COLO668 (cell line): Measurements from ENCODE around the gene UBXN1.

ENCODE experiments used
- DNase-seq: peaks from one replicate; lab custom pipeline; 2025; ENCODE audit not compliant: unreplicated experiment; lab: John Stamatoyannopoulos, UW

Gene UBXN1

GRCh38 chr11:62678770-62679696 is at the start of gene UBXN1:
Gene UBXN1, minus strand, starts transcription at chr11:62679073. Its CDS starts 150 bp downstream, at chr11:62678923.
- DNase-seq, result peak; percentile 84

GRCh38 chr11:62728171-62728988 is 49.5 kb upstream of the UBXN1 start, which contains the start of gene TTC9C:
Gene TTC9C, plus strand, starts transcription at chr11:62728486. Its CDS starts 363 bp downstream, at chr11:62728849.
- DNase-seq, result peak; percentile 86

- peak; percentile 89 for DNase-seq
Measured at GRCh38 chr11:62727872-62728170, 48.9 kb upstream of the UBXN1 start.

GRCh38 chr11:62727165-62727871 is 48.4 kb upstream of the UBXN1 start, which contains the start of gene HNRNPUL2:
Gene HNRNPUL2, minus strand, starts transcription at chr11:62727457. Its CDS starts 301 bp downstream, at chr11:62727156.
- DNase-seq, result peak; percentile 99

- DNase-seq, result no peak
Measured at GRCh38 chr11:62726915-62727164, 48.0 kb upstream of the UBXN1 start.

- peak; percentile 36 for DNase-seq
Measured at GRCh38 chr11:62726156-62726914, 47.5 kb upstream of the UBXN1 start.

GRCh38 chr11:62725646-62726045 is 46.8 kb upstream of the UBXN1 start:
- DNase-seq, result no peak

- DNase-seq, result no peak
Measured at GRCh38 chr11:62724171-62724570, 45.3 kb upstream of the UBXN1 start.

- DNase-seq, result no peak
Measured at GRCh38 chr11:62721994-62722393, 43.1 kb upstream of the UBXN1 start.

- no peak for DNase-seq
Measured at GRCh38 chr11:62719302-62719978, 40.6 kb upstream of the UBXN1 start.

GRCh38 chr11:62716816-62717215 is 37.9 kb upstream of the UBXN1 start:
- DNase-seq, result no peak

- no peak for DNase-seq
Measured at GRCh38 chr11:62716206-62716605, 37.3 kb upstream of the UBXN1 start.

- DNase-seq, result no peak
Measured at GRCh38 chr11:62715150-62716130, 36.6 kb upstream of the UBXN1 start.

GRCh38 chr11:62713343-62713742 is 34.5 kb upstream of the UBXN1 start:
- no peak for DNase-seq

- no peak for DNase-seq
Measured at GRCh38 chr11:62712861-62713260, 34.0 kb upstream of the UBXN1 start.

- no peak for DNase-seq
Measured at GRCh38 chr11:62712276-62712812, 33.5 kb upstream of the UBXN1 start.

GRCh38 chr11:62710001-62710345 is 31.1 kb upstream of the UBXN1 start:
- peak; percentile 37 for DNase-seq

GRCh38 chr11:62709247-62710000 is 30.6 kb upstream of the UBXN1 start:
- DNase-seq, result peak; percentile 97
